Ascending aorta (tissue), 2 donors: ENCODE measurements around the gene SLC17A8. TPM values are rescaled to one million over a fixed set of nuclear protein-coding genes. Genes with fewer than 3 reads are reported as not detected.

Experiments used
- DNase-seq, 2 donors: peaks; one replicate each; pipeline ENCODE4 v3.0.0-alpha.2; 2019; ENCODE audit warnings: low spot score in 2 of 2
- H3K27ac ChIP-seq, 2 donors: fragments of 200-600 bp; sonication (generic); one replicate each; pipeline ENCODE4 v1.5.1; 2016 to 2017; ENCODE audit warnings: mild to moderate bottlenecking in 1 of 2
- H3K27me3 ChIP-seq: fragments of 200-600 bp; sonication (generic); one replicate; pipeline ENCODE4 v1.5.1; 2017
- H3K36me3 ChIP-seq, 2 donors: fragments of 200-600 bp; sonication (generic); one replicate each; pipeline ENCODE4 v1.5.1; 2016
- H3K4me1 ChIP-seq, 2 donors: fragments of 200-600 bp; sonication (generic); one replicate each; pipeline ENCODE4 v1.5.1; 2016 to 2017; ENCODE audit warnings: mild to moderate bottlenecking in 1 of 2
- H3K4me3 ChIP-seq, 2 donors: fragments of 200-600 bp; sonication (generic); one replicate each; pipeline ENCODE4 v1.5.1; 2016 to 2017; ENCODE audit warnings: mild to moderate bottlenecking in 1 of 2
- H3K9me3 ChIP-seq, 2 donors: fragments of 200-600 bp; sonication (generic); one replicate each; pipeline ENCODE4 v1.5.1; 2016
- intact Hi-C: fragments of 100-400 bp; cut with DNase I; formaldehyde crosslinking; loops from one replicate; pipeline ENCODE4 v1.15.1; 2023
- total RNA-seq: library from RNA; depleted of rRNA; stranded (reverse); fragments of >200 nt; gene quantifications from one replicate; pipeline ENCODE4 v1.1.0, GENCODE V29; 2016
- TF ChIP-seq, protein P1 (sequence below), 3 experiments: fragments of 200-600 bp in 2 of 3; fragments of 450-650 bp in 1 of 3; sonication (generic) in 2 of 3; IDR thresholded peaks; one replicate each; pipeline ENCODE4 v1.5.1; 2016 to 2019; ENCODE audit warnings: antibody characterized with exemption in 3 of 3, mild to moderate bottlenecking in 1 of 3, moderate library complexity in 1 of 3

SLC17A8 gene
- total RNA-seq, 1 donor from 2014 or later, result not detected

DNA sequence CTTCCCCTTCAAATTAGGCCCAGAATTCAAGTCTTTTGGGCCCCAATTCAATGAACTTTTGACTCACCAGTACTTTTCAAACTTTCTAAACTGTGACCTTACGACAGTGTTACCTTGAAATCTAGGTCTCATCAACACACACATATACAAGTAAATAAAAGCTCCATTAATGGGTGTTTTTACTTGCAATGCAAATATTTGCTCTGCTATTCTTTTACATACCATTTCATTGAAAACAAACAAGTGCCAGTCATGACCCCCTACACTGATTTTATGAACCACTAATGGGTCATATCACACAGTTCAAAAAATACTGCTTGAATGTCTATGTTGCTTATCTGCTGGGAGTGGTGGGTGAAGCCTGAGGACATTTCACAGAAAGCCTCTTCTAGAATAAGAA is 107.7 kb downstream of the SLC17A8 start:
- TF ChIP-seq, protein P1, sequence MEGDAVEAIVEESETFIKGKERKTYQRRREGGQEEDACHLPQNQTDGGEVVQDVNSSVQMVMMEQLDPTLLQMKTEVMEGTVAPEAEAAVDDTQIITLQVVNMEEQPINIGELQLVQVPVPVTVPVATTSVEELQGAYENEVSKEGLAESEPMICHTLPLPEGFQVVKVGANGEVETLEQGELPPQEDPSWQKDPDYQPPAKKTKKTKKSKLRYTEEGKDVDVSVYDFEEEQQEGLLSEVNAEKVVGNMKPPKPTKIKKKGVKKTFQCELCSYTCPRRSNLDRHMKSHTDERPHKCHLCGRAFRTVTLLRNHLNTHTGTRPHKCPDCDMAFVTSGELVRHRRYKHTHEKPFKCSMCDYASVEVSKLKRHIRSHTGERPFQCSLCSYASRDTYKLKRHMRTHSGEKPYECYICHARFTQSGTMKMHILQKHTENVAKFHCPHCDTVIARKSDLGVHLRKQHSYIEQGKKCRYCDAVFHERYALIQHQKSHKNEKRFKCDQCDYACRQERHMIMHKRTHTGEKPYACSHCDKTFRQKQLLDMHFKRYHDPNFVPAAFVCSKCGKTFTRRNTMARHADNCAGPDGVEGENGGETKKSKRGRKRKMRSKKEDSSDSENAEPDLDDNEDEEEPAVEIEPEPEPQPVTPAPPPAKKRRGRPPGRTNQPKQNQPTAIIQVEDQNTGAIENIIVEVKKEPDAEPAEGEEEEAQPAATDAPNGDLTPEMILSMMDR (IDR thresholded peaks at IDR 0.05), result no peak

DNA sequence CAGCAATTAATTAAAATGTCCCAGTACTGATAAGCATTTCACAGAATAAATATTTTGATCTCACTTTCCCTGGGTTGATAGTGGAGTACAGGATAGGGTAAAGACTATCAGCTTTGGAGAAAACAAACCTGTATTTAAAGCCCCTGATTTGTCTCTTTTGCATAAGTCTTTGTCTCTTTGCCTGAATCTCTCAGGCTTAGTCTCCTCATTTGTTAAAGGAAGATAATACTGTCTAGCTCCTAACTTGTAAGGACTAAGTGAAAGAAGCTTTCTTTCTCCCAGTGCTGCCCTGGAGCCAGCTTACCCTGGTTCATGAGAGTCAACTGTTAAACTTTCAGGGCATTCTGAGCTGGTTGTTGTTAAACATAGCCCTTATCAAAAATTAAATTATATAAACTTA is 111.3 kb downstream of the SLC17A8 start:
- H3K4me3 ChIP-seq, result no peak overlapping the region
- no peaks in the 10 kb centered on the region for H3K4me1 ChIP-seq
- no peaks in the 10 kb centered on the region for H3K9me3 ChIP-seq
- no peaks in the 10 kb centered on the region for H3K36me3 ChIP-seq
- H3K27ac ChIP-seq, result no peak overlapping the region
- DNase-seq, result no peak
- intact Hi-C loops, result no loop called here
- H3K27me3 ChIP-seq, result no peaks in the 10 kb centered on the region
- TF ChIP-seq, protein P1 (IDR thresholded peaks at IDR 0.05), result no peak

More for the DNA sequence above, 107.7 kb downstream of the SLC17A8 start:
- Histone ChIP-seq H3K4me3 (no peak overlapping the region), H3K9me3 (no peaks in the 10 kb centered on the region), H3K4me1 (no peaks in the 10 kb centered on the region), H3K27me3 (no peaks in the 10 kb centered on the region), H3K27ac (no peak overlapping the region), H3K36me3 (no peaks in the 10 kb centered on the region)
- intact Hi-C loops, result no loop called here
- no peak for DNase-seq

Other genes starting within 250 kb of the SLC17A8 start
- gene BLTP3B, start 214.2 kb upstream of the SLC17A8 start, total RNA-seq, result 18.8 TPM
- 7.9 TPM for gene ACTR6, start 156.3 kb upstream of the SLC17A8 start, total RNA-seq
- not detected for gene DEPDC4, start 90.0 kb upstream of the SLC17A8 start, total RNA-seq
- gene SCYL2, start 89.9 kb upstream of the SLC17A8 start, total RNA-seq, result 11.6 TPM
- 0.32 TPM for gene NR1H4, start 116.8 kb downstream of the SLC17A8 start, total RNA-seq
- gene GAS2L3, start 216.6 kb downstream of the SLC17A8 start, total RNA-seq, result not detected